Heart right ventricle (tissue), 16 donors: Measurements from ENCODE around the gene S100A13. TPM values are rescaled to one million over a fixed set of nuclear protein-coding genes. Genes with fewer than 3 reads are reported as not detected.
A peak's percentile ranks its signal among the peaks of the same experiment; 100 is the strongest.
"Not testable (repeated sequence)": the region's sequence is repeated elsewhere in the genome, so short reads cannot be mapped to it uniquely, and the experiment has no call there.

Experiments
- ATAC-seq, 8 donors: fragments of 200-7000 bp; cut with Tn5 transposase; one replicate each; pipeline ENCODE4 v1.9.1; 2020; ENCODE audit warnings: mild to moderate bottlenecking in 8 of 8, moderate library complexity in 8 of 8, moderate number of reproducible peaks in 1 of 8
- DNase-seq, 2 donors: peaks; one replicate each; pipeline ENCODE4 v3.0.0-alpha.2; 2020
- H3K27ac ChIP-seq, 10 donors: fragments of 200-600 bp; sonication (generic) in 2 of 10; one replicate each; pipeline versions ENCODE4 v1.5.0 to v1.8.0; 2020 to 2022; ENCODE audit warnings: mild to moderate bottlenecking in 3 of 10
- H3K27me3 ChIP-seq, 7 donors: fragments of 200-600 bp; one replicate each; pipeline ENCODE4 v1.8.0; 2021 to 2022; ENCODE audit warnings: mild to moderate bottlenecking in 2 of 7
- H3K36me3 ChIP-seq, 9 donors: fragments of 200-600 bp; sonication (generic) in 1 of 9; one replicate each; pipeline versions ENCODE4 v1.5.0 to v1.8.0; 2020 to 2022; ENCODE audit warnings: mild to moderate bottlenecking in 2 of 9
- H3K4me1 ChIP-seq, 9 donors: fragments of 200-600 bp; sonication (generic) in 1 of 9; one replicate each; pipeline versions ENCODE4 v1.5.0 to v1.8.0; 2020 to 2022; ENCODE audit warnings: mild to moderate bottlenecking in 4 of 9
- H3K4me3 ChIP-seq, 10 donors: fragments of 200-600 bp; sonication (generic) in 2 of 10; one replicate each; pipeline versions ENCODE4 v1.5.0 to v1.8.0; 2020 to 2022; ENCODE audit warnings: mild to moderate bottlenecking in 7 of 10, moderate library complexity in 2 of 10
- H3K9me3 ChIP-seq, 11 donors: fragments of 200-600 bp in 10 of 11; sonication (generic) in 2 of 11; one replicate each; pipeline versions ENCODE4 v1.5.0 to v1.8.0; 2013 to 2022; ENCODE audit warnings: mild to moderate bottlenecking in 2 of 11, control low read depth in 1 of 11, moderate library complexity in 1 of 11
- WGBS, 2 donors: extraction: QIAGEN DNeasy Blood & Tissue Kit; methylation state at CpG; one replicate each; pipeline ENCODE4 v1.1.7; 2013; ENCODE audit warnings: inconsistent platforms in 1 of 2; 5-methylcytosine and 5-hydroxymethylcytosine counted together
- intact Hi-C, 10 donors: fragments of 100-400 bp; cut with DNase I; formaldehyde crosslinking; loops; one replicate each; pipeline versions ENCODE4 v1.11.1 to v1.14.2; 2022
- polyA plus RNA-seq, 2 donors: library from polyadenylated mRNA; stranded (reverse); fragments of 200-250 nt; gene quantifications; one replicate each; pipeline ENCODE4 v1.2.3, GENCODE V29; 2013
- total RNA-seq, 10 donors: library from RNA; stranded (reverse); fragmentation: NEBNext Ultra II Directional in 3 of 10; extraction: Animal tissue kit (Norgen Biotek cat#: 25700) in 3 of 10; gene quantifications; one replicate each; pipeline versions ENCODE4 v1.2.1 to v1.2.4, GENCODE V29; 2021 to 2023
- TF ChIP-seq, protein P1 (sequence below), 9 donors: fragments of 200-600 bp; sonication (generic) in 2 of 9; IDR thresholded peaks; one replicate each; pipeline versions ENCODE4 v1.5.0 to v1.8.0; 2021 to 2022; ENCODE audit warnings: antibody characterized with exemption in 9 of 9, mild to moderate bottlenecking in 5 of 9, moderate library complexity in 1 of 9
- donor health status: Arrhythmogenic right ventricular cardiomyopathy.
- donor health status: ischemic (EF 13 %, LVEDD 7.1; RV severe dilation, severe dysfunction).
- donor health status: healthy with polysubstance abuse.
- donor health status: DM: no; HTN: yes; CAD: no.
- donor health status: DM: no; HTN: no; CAD: no.
- donor health status: ischemic (EF 25% LVEDD 6.9; RV normal size, moderate dysfunction).
- donor health status: ischemic (EF 25% LVEDD 5.7; RV mildly dilated, moderate dysfunction).
- donor health status: healthy.
- donor health status: DM: yes; HTN: yes; CAD: no.
- donor health status: Ischemic cardiomyopathy.
- donor health status: ischemic (EF 35%, LVEDD 5.7; RV mildly dilated, moderate dysfunction).
- donor health status: nonischemic (EF 11% LVEDD 7.7; RV severe dilation, severe dysfunction).
- donor health status: DM: yes; HTN: yes; CAD: no.
- donor health status: PGD.
- donor health status: ischemic (EF 29% LVEDD 5.4; RV normal size, mild dysfunction).
- donor health status: nonischemic (EF 23%, LVEDD 6.1; RV moderate dilation, normal function).

The S100A13 gene
- total and polyA plus RNA-seq, 12 donors, result 101 to 335 (median 134) TPM

DNA sequence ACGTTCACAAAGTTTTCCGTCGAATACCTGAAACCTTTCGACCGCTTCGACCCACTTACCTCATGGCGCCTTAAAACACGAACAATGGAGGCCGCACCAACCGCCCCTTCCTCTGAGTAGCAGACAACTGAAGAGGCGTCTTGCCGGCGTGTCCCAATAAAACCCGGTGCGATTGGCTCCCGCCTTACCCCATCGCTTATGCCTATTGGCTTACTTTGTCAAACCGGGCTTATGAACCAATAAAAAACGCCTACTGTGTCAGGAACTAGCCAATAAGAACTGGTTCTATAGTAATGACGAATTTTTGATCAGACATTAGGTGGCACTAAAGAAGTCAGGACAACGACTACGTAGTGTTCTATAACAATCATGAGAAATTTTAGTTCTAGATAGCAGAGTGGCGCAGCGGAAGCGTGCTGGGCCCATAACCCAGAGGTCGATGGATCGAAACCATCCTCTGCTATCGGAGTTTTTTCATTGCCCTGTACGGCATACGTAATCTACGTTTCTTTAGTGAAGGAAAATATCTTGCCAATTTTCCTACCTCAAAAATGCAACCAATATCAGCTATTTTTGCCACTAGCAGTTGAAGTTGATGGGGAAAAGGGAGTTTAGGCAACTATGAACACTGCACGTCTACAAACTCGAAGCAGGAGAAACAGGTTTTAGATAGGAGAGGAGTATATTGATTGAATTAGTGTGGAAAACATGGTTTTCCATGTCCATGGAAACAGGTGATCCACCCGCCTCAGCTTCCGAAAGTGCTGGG is 43.7 kb upstream of the S100A13 start, which contains the start of gene ILF2:
Gene ILF2 (minus strand): TSS at position 135 of the 769 bp plus-strand sequence. CDS start 71 bp downstream, at position 64.
- ATAC-seq, result peak; percentile 95 to 98 (median 97)
- Histone ChIP-seq H3K27ac (peak within 1 kb of the TSS; percentile 21 to 92 (median 85)), H3K4me1 (peaks cover 0 to 30% (median 19%) of the 10 kb centered on the region in 9 donors), H3K27me3 (no peaks in the 10 kb centered on the region), H3K4me3 (peak within 1 kb of the TSS; percentile 55 to 98 (median 80)), H3K36me3 (peaks cover 6 to 38% (median 32%) of the 10 kb centered on the region in 9 donors), H3K9me3 (no peaks in the 10 kb centered on the region)
- TF ChIP-seq, protein P1, sequence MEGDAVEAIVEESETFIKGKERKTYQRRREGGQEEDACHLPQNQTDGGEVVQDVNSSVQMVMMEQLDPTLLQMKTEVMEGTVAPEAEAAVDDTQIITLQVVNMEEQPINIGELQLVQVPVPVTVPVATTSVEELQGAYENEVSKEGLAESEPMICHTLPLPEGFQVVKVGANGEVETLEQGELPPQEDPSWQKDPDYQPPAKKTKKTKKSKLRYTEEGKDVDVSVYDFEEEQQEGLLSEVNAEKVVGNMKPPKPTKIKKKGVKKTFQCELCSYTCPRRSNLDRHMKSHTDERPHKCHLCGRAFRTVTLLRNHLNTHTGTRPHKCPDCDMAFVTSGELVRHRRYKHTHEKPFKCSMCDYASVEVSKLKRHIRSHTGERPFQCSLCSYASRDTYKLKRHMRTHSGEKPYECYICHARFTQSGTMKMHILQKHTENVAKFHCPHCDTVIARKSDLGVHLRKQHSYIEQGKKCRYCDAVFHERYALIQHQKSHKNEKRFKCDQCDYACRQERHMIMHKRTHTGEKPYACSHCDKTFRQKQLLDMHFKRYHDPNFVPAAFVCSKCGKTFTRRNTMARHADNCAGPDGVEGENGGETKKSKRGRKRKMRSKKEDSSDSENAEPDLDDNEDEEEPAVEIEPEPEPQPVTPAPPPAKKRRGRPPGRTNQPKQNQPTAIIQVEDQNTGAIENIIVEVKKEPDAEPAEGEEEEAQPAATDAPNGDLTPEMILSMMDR (IDR thresholded peaks at IDR 0.05), result peak in 6 of 9 donors; percentile 19 to 50 (median 31)
- intact Hi-C loops, result loop anchor here in 5 of 10 donors (1.0 to 10.0 kb wide), 6 partner anchors 36 to 316 kb away; partner anchors contain the start of genes RAB13 (in 3 of the 5), CHTOP (in 1 of the 5), S100A1 (in 1 of the 5) and S100A13 (in 1 of the 5)
- 0% methylated on average over 35 of the region's 35 CpGs for WGBS, 2 donors
- peak; percentile 97 to 99 for DNase-seq

DNA sequence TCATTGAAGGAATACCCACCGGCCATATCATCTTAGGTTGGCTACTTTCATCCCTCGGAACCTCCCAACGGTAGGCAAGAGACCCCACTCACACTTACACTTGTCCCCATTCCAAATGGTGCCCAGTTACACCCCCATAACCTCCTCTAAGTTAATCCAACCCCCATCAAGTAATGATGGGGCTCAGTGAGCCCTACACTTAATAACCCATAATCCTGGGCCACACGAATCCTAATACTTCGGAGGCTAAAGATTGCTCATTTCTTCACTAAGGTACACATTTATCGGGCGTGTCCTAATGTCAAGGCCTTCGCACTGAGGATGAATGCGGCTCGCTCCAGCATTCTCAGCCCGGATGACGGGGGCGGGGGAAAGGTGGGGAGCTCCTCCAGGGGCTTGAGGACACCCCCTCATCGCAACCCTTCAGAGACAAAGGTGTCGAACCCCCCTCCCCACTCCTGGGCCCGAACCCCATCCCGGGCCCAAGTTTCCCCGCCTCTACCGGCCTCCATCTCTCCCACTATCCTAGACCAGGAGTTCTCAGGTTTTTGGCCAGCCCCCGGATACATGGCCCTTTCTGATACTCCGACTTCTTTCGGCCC is 43.1 kb upstream of the S100A13 start:
- DNase-seq, result peak in 1 of 2 donors; percentile 29

DNA sequence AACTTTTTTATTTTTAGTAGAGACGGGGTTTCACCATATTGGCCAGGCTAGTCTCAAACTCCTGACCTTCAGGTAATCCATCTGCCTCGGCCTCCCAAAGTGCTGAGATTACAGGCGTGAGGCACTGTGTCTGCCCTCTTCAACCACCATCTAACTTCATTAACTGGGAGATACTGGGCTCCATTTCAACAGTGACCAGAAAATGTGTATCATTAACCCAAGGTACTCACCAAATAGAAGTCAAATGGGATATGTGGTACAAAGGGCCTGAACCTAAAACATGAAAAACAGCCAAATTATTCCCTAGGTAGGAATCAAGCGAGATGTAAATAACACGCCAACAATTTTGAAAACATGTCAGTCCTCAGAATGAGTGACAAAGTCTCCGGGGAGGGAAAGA is 42.3 kb upstream of the S100A13 start:
- intact Hi-C loops, result loop anchor here in 7 of 10 donors (2.0 to 10.0 kb wide), 7 partner anchors 35 to 318 kb away; partner anchors contain the start of genes RAB13 (in 3 of the 7), CHTOP (in 2 of the 7), S100A1 (in 1 of the 7) and S100A13 (in 1 of the 7)
- Histone ChIP-seq H3K4me1 (peaks cover 0 to 30% (median 19%) of the 10 kb centered on the region in 9 donors), H3K27ac (peak overlapping the region in 2 of 10 donors; percentile 89 to 92), H3K4me3 (peak overlapping the region; percentile 55 to 98 (median 80)), H3K36me3 (peaks cover 6 to 53% (median 46%) of the 10 kb centered on the region in 9 donors), H3K9me3 (no peaks in the 10 kb centered on the region), H3K27me3 (no peaks in the 10 kb centered on the region)
- ATAC-seq (no peak), DNase-seq (no peak)
- TF ChIP-seq, protein P1 (IDR thresholded peaks at IDR 0.05), result no peak
- 80 to 81% methylated on average over 6 of the region's 6 CpGs for WGBS, 2 donors

More for the DNA sequence above, 43.1 kb upstream of the S100A13 start:
- intact Hi-C loops, result loop anchor here in 5 of 10 donors (2.0 to 10.0 kb wide), 5 partner anchors 36 to 317 kb away; partner anchors contain the start of genes RAB13 (in 3 of the 5), CHTOP (in 1 of the 5), S100A1 (in 1 of the 5) and S100A13 (in 1 of the 5)
- 1 to 2% methylated on average over 22 of the region's 22 CpGs for WGBS, 2 donors
- H3K4me3 ChIP-seq, result peak overlapping the region; percentile 55 to 98 (median 80)
- peak in 7 of 8 donors; percentile 1 to 52 (median 21) for ATAC-seq
- H3K27me3 ChIP-seq, result no peaks in the 10 kb centered on the region
- peak overlapping the region; percentile 21 to 92 (median 75) for H3K27ac ChIP-seq
- H3K9me3 ChIP-seq, result no peaks in the 10 kb centered on the region
- peaks cover 6 to 45% (median 38%) of the 10 kb centered on the region in 9 donors for H3K36me3 ChIP-seq
- peaks cover 0 to 30% (median 19%) of the 10 kb centered on the region in 9 donors for H3K4me1 ChIP-seq
- TF ChIP-seq, protein P1 (IDR thresholded peaks at IDR 0.05), result no peak

DNA sequence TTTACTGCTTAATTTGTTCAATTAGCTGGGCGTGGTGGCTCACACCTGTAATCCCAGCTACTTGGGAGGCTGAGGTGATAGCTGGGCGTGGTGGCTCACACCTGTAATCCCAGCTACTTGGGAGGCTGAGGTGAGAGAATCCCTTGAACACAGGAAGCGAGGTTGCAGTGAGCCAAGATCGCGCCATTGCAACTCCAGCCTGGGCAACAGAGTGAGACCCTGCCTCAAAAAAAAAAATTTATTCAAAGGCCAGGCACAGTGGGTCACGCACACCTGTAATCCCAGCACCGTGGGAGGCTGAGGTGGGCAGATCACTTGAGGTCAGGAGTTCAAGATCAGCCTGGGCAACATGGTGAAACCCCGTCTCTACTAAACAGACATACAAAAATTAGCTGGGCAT is 41.4 kb upstream of the S100A13 start:
- not testable (repeated sequence) for H3K4me3 ChIP-seq, H3K9me3 ChIP-seq, DNase-seq, H3K27me3 ChIP-seq, H3K27ac ChIP-seq, ATAC-seq
- Histone ChIP-seq H3K36me3 (peaks cover 12 to 62% (median 55%) of the 10 kb centered on the region in 9 donors), H3K4me1 (peaks cover 0 to 30% (median 19%) of the 10 kb centered on the region in 9 donors)
- intact Hi-C loops, result loop anchor here in 2 of 10 donors (5.0 to 10.0 kb wide), 2 partner anchors 36 to 94 kb away; partner anchors contain the start of gene CHTOP (in 1 of the 2)
- 97% methylated on average over 8 of the region's 8 CpGs for WGBS, 2 donors
